Measurements from ENCODE around the gene LMBRD2. TPM values are rescaled to one million over a fixed set of nuclear protein-coding genes. Genes with fewer than 3 reads are reported as not detected.

The LMBRD2 gene
- total RNA-seq, 4 donors from 2014 or later: 8.1 to 22.4 (median 11.3) TPM

GRCh38 chr5:36079200-36079781 lies 72.4 kb downstream of the LMBRD2 start:
- H3K4me3 ChIP-seq (ENCODE audit: low read depth, poor library complexity, severe bottlenecking): no peak overlapping the region
- TF ChIP-seq, protein P1, sequence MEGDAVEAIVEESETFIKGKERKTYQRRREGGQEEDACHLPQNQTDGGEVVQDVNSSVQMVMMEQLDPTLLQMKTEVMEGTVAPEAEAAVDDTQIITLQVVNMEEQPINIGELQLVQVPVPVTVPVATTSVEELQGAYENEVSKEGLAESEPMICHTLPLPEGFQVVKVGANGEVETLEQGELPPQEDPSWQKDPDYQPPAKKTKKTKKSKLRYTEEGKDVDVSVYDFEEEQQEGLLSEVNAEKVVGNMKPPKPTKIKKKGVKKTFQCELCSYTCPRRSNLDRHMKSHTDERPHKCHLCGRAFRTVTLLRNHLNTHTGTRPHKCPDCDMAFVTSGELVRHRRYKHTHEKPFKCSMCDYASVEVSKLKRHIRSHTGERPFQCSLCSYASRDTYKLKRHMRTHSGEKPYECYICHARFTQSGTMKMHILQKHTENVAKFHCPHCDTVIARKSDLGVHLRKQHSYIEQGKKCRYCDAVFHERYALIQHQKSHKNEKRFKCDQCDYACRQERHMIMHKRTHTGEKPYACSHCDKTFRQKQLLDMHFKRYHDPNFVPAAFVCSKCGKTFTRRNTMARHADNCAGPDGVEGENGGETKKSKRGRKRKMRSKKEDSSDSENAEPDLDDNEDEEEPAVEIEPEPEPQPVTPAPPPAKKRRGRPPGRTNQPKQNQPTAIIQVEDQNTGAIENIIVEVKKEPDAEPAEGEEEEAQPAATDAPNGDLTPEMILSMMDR (IDR thresholded peaks at IDR 0.05): no peak
- TF ChIP-seq POLR2A (IDR thresholded peaks at IDR 0.05): no peak
- intact Hi-C loops (cut with DNase I; ENCODE audit: low total_unique reads): no loop called here
- DNase-seq (ENCODE audit: low spot score in 2 of 2): no peak
- 18 to 24% methylated on average over 10 of the region's 10 CpGs for WGBS, 2 donors

GRCh38 chr5:36078430-36078829 lies 73.3 kb downstream of the LMBRD2 start:
- intact Hi-C loops (cut with DNase I; ENCODE audit: low total_unique reads): no loop called here

GRCh38 chr5:36073595-36074216 lies 78.0 kb downstream of the LMBRD2 start:
- H3K4me3 ChIP-seq (ENCODE audit: low read depth, poor library complexity, severe bottlenecking): no peak overlapping the region
- WGBS, 2 donors: 64 to 71% methylated on average over 3 of the region's 3 CpGs
- intact Hi-C loops (cut with DNase I; ENCODE audit: low total_unique reads): no loop called here
- TF ChIP-seq POLR2A (IDR thresholded peaks at IDR 0.05): no peak
- TF ChIP-seq, protein P1 (IDR thresholded peaks at IDR 0.05): no peak
- DNase-seq (ENCODE audit: low spot score in 2 of 2): no peak

More at GRCh38 chr5:36078430-36078829, 73.3 kb downstream of the LMBRD2 start:
- no peak overlapping the region for H3K4me3 ChIP-seq (ENCODE audit: low read depth, poor library complexity, severe bottlenecking)
- TF ChIP-seq POLR2A (IDR thresholded peaks at IDR 0.05): no peak
- TF ChIP-seq, protein P1 (IDR thresholded peaks at IDR 0.05): no peak
- WGBS, 2 donors: 59 to 61% methylated on average over 10 of the region's 10 CpGs
- no peak for DNase-seq (ENCODE audit: low spot score in 2 of 2)

DNA sequence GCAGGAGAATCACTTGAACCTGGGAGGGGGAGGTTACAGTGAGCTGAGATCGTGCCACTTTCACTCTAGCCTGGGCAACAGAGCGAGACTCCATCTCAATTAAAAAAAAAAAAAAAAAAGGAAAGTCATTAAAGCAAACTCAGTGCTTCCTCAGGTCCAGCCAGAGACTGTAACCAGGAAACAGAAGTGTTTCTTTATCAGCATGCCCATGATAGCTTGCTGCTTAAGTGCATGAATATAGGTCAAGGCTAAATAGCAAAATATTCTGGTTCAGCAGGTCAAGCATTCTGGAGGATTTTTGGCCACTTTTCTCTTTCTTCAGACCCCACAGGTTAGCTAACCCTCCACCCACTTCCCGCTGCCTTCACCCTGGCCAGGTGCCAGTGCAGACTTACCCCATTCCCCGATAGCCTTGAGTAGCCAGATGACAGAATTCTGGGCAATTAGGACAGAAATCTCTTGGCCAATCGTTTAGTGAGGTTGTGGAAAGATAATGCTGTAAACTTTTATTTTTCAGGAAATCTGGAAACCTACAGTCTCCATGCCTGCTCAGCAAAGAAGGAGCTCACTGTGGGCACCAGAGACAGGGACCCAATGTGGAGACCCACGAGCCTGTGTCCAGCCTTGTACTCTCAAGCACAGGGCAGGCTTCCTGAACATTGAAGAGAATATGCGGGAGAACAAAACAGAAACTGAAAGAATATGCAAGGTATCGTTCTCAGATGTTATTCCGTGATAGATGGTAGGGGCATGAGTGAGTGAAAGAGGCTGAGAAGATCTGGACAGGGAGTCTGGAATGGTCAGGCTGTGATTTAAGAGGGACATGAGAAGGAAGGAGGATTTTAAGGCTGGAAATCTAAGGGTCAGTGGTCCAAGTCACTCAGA lies 80.8 kb downstream of the LMBRD2 start:
- DNase-seq (ENCODE audit: low spot score in 2 of 2): no peak
- no peak overlapping the region for H3K4me3 ChIP-seq (ENCODE audit: low read depth, poor library complexity, severe bottlenecking)
- intact Hi-C loops (cut with DNase I; ENCODE audit: low total_unique reads): no loop called here
- 51 to 59% methylated on average over 9 of the region's 9 CpGs for WGBS, 2 donors
- TF ChIP-seq POLR2A (IDR thresholded peaks at IDR 0.05): no peak
- TF ChIP-seq, protein P1 (IDR thresholded peaks at IDR 0.05): no peak

- intact Hi-C loops (cut with DNase I; ENCODE audit: low total_unique reads): no loop called here
- WGBS, 2 donors: 93 to 96% methylated on average over 5 of the region's 5 CpGs
- no peak for DNase-seq (ENCODE audit: low spot score in 2 of 2)
- TF ChIP-seq POLR2A (IDR thresholded peaks at IDR 0.05): no peak
- no peak overlapping the region for H3K4me3 ChIP-seq (ENCODE audit: low read depth, poor library complexity, severe bottlenecking)
These were observed 82.9 kb downstream of the LMBRD2 start for GRCh38 chr5:36068751-36069281.
